Measurements from ENCODE around the gene EML5. TPM values are rescaled to one million over a fixed set of nuclear protein-coding genes. Genes with fewer than 3 reads are reported as not detected.
A peak's percentile ranks its signal among the peaks of the same experiment; 100 is the strongest.

The EML5 gene
- total and polyA plus RNA-seq, 2 of the 13 experiments (the other 11 are each of a cell fraction or from before 2014, with no cell fraction given), result 0.11 TPM; not detected in 1

GRCh38 chr14:88562831-88563686 is 229.7 kb downstream of the EML5 start, which contains the start of gene ZC3H14 (continued):
- TF ChIP-seq ZNF407 (CRISPR knock-in tag; IDR thresholded peaks at IDR 0.05; ENCODE audit: not compliant biosample characterization) (peak; percentile 91), HOXA5 (CRISPR knock-in tag; IDR thresholded peaks at IDR 0.05) (peak; percentile 57; the same call in 1 of the 2 replicates), ZMYM4 (CRISPR knock-in tag; IDR thresholded peaks at IDR 0.05) (peak; percentile 70; the same call in 1 of the 2 replicates), GZF1 (CRISPR knock-in tag; IDR thresholded peaks at IDR 0.05) (no peak), KLF16 (CRISPR knock-in tag; IDR thresholded peaks at IDR 0.05) (peak in 1 of 2 experiments; percentile 64; a peak in 1 of 4 replicates), ATRX (CRISPR knock-in tag; IDR thresholded peaks at IDR 0.05; ENCODE audit: borderline replicate concordance) (no peak), ZSCAN30 (CRISPR knock-in tag; IDR thresholded peaks at IDR 0.05) (no peak), SNAPC2 (CRISPR knock-in tag; IDR thresholded peaks at IDR 0.05) (peak; percentile 80; the same call in 1 of the 2 replicates), ZNF691 (CRISPR knock-in tag; IDR thresholded peaks at IDR 0.05; ENCODE audit: borderline replicate concordance, low read depth) (peak; percentile 93), ZNF775 (CRISPR knock-in tag; IDR thresholded peaks at IDR 0.05; ENCODE audit: borderline replicate concordance) (no peak), ZNF781 (CRISPR knock-in tag; IDR thresholded peaks at IDR 0.05; ENCODE audit: borderline replicate concordance, not compliant biosample characterization) (no peak), NKX3-1 (CRISPR knock-in tag; IDR thresholded peaks at IDR 0.05) (no peak; the same call in none of the 2 replicates), ZNF256 (CRISPR knock-in tag; conservative IDR thresholded peaks at IDR 0.05) (peak; percentile 81; the same call in 1 of the 2 replicates)
